PC-9 (cell line): ENCODE measurements around the gene GNA12. TPM values are rescaled to one million over a fixed set of nuclear protein-coding genes. Genes with fewer than 3 reads are reported as not detected.
"Not testable (repeated sequence)": the region's sequence is repeated elsewhere in the genome, so short reads cannot be mapped to it uniquely, and the experiment has no call there.

Experiments used
- BruUV-seq: library from RNA; stranded (reverse); fragments of 400-500 nt; replicated peaks from 2 replicates; lab custom pipeline; 2021; lab: Mats Ljungman, UMichigan
- CTCF ChIA-PET: fragments of 300-600 bp; sonication (Branson Sonifier 250); formaldehyde crosslinking; loops from one replicate; lab custom pipeline; 2022; ENCODE audit warnings: antibody characterized with exemption; lab: Charles Lee
- POLR2A ChIA-PET: fragments of 300-600 bp; sonication (Branson Sonifier 250); formaldehyde crosslinking; loops from one replicate; lab custom pipeline; 2022; ENCODE audit warnings: antibody characterized with exemption; ENCODE audit not compliant: unreplicated experiment; lab: Charles Lee
- DNase-seq, 2 experiments: peaks; one replicate each; pipeline versions ENCODE4 v3.0.0 to v3.0.0-alpha.2; 2015 to 2022; ENCODE audit warnings: mixed read lengths in 1 of 2
- H2AFZ ChIP-seq: fragments of 200-600 bp; sonication (generic); 2 replicates; pipeline ENCODE4 v1.8.1; 2017; ENCODE audit warnings: antibody characterized with exemption
- H3F3A ChIP-seq: fragments of 200-600 bp; sonication (generic); 2 replicates; pipeline ENCODE4 v1.8.1; 2017; ENCODE audit warnings: antibody characterized with exemption, mild to moderate bottlenecking, low read depth; ENCODE audit not compliant: insufficient read depth
- H3K27ac ChIP-seq: fragments of 200-600 bp; sonication (generic); 2 replicates; pipeline ENCODE4 v1.6.1; 2016; ENCODE audit warnings: mixed run types
- H3K27me3 ChIP-seq: fragments of 200-600 bp; sonication (generic); 2 replicates; pipeline ENCODE4 v1.6.1; 2016; ENCODE audit warnings: low read depth, mixed run types; ENCODE audit not compliant: insufficient read depth
- H3K36me3 ChIP-seq: fragments of 200-600 bp; sonication (generic); 2 replicates; pipeline ENCODE4 v1.6.1; 2016; ENCODE audit warnings: low read depth, mixed run types
- H3K4me1 ChIP-seq: fragments of 200-600 bp; sonication (generic); replicated peaks from 2 replicates; pipeline ENCODE4 v1.6.1; 2016; ENCODE audit warnings: mixed run types; ENCODE audit not compliant: insufficient read depth
- H3K4me2 ChIP-seq: fragments of 200-600 bp; sonication (generic); 2 replicates; pipeline ENCODE4 v1.6.1; 2017; ENCODE audit warnings: mixed run types
- H3K4me3 ChIP-seq: fragments of 200-600 bp; sonication (generic); 2 replicates; pipeline ENCODE4 v1.6.1; 2016; ENCODE audit warnings: mixed run types
- H3K79me2 ChIP-seq: fragments of 200-600 bp; sonication (generic); 2 replicates; pipeline ENCODE4 v1.6.1; 2017; ENCODE audit warnings: low read depth, mixed run types
- H3K9me2 ChIP-seq: fragments of 200-600 bp; sonication (generic); 2 replicates; pipeline ENCODE4 v1.8.1; 2017; ENCODE audit warnings: mild to moderate bottlenecking; ENCODE audit not compliant: insufficient read depth
- H3K9me3 ChIP-seq: fragments of 200-600 bp; sonication (generic); 2 replicates; pipeline ENCODE4 v1.8.1; 2016; ENCODE audit warnings: low read depth; ENCODE audit not compliant: insufficient read depth
- H4K20me1 ChIP-seq: fragments of 200-600 bp; sonication (generic); 2 replicates; pipeline ENCODE4 v1.8.1; 2017; ENCODE audit not compliant: insufficient read depth
- EZH2 ChIP-seq: fragments of 200-600 bp; sonication (generic); IDR thresholded peaks from 2 replicates; pipeline ENCODE4 v1.8.0; 2017; ENCODE audit warnings: antibody characterized with exemption, low read depth
- intact Hi-C: fragments of 100-400 bp; cut with micrococcal nuclease; formaldehyde crosslinking; loops from one replicate; pipeline ENCODE4 v1.10.0; 2022; ENCODE audit not compliant: unreplicated experiment
- total RNA-seq: library from RNA; stranded (reverse); gene quantifications from 2 replicates; pipeline ENCODE4 v1.2.3, GENCODE V29; 2021
- TF ChIP-seq, protein P1 (sequence below): fragments of 200-600 bp; sonication (generic); conservative IDR thresholded peaks from 2 replicates; pipeline ENCODE4 v1.6.1; 2017; ENCODE audit warnings: mixed run types, antibody characterized with exemption, mild to moderate bottlenecking, moderate library complexity

The GNA12 gene
- total RNA-seq, 1 experiment from 2014 or later, result 51.7 TPM

DNA sequence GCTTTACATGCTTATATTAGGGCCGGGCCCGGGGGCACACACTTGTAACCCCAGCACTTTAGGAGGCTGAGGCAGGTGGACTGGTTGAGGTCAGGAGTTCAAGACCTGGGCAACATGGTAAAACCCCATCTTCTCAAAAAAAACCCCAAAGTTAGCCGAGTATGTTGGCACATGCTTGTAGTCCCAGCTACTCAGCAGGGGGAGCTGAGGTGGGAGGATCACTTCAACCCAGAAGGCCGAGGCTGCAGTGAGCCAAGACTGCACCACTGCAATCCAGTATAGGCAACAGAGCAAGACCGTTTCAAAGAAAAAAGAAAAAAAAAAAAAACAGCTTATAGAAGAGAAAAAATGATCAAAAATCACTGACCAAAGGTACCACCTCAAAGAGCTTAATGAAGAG, 93.0 kb downstream of the GNA12 start:
- Histone ChIP-seq H3K79me2 (peaks cover 73% of the 10 kb centered on the region), H3K4me1 (peaks cover 8% of the 10 kb centered on the region), H3K4me2 (no peak overlapping the region), H3K4me3 (no peak overlapping the region), H3K9me2 (no peaks in the 10 kb centered on the region), H2AFZ (no peak overlapping the region), H3K9me3 (0 out of 2 replicates have a peak, but pooled peaks cover 2% of the 10 kb centered on the region), H3F3A (peaks cover 20% of the 10 kb centered on the region), H4K20me1 (no peaks in the 10 kb centered on the region), H3K36me3 (peaks cover 13% of the 10 kb centered on the region), H3K27ac (no peak overlapping the region), H3K27me3 (no peaks in the 10 kb centered on the region)
- BruUV-seq, result no TSS peak
- intact Hi-C loops, result no loop called here
- DNase-seq, result no peak
- ChIA-PET POLR2A (interaction anchor here (0.6 to 0.7 kb wide), 2 partner anchors 23 to 96 kb away, joined by 3 to 11 read pairs; no protein-coding TSS in a partner anchor), CTCF (interaction anchor here (0.6 kb wide), 1 partner anchor 41 kb away, joined by 3 read pairs; no protein-coding TSS in a partner anchor)
- TF ChIP-seq, protein P1, sequence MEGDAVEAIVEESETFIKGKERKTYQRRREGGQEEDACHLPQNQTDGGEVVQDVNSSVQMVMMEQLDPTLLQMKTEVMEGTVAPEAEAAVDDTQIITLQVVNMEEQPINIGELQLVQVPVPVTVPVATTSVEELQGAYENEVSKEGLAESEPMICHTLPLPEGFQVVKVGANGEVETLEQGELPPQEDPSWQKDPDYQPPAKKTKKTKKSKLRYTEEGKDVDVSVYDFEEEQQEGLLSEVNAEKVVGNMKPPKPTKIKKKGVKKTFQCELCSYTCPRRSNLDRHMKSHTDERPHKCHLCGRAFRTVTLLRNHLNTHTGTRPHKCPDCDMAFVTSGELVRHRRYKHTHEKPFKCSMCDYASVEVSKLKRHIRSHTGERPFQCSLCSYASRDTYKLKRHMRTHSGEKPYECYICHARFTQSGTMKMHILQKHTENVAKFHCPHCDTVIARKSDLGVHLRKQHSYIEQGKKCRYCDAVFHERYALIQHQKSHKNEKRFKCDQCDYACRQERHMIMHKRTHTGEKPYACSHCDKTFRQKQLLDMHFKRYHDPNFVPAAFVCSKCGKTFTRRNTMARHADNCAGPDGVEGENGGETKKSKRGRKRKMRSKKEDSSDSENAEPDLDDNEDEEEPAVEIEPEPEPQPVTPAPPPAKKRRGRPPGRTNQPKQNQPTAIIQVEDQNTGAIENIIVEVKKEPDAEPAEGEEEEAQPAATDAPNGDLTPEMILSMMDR, result no peak
- no peak for TF ChIP-seq EZH2

DNA sequence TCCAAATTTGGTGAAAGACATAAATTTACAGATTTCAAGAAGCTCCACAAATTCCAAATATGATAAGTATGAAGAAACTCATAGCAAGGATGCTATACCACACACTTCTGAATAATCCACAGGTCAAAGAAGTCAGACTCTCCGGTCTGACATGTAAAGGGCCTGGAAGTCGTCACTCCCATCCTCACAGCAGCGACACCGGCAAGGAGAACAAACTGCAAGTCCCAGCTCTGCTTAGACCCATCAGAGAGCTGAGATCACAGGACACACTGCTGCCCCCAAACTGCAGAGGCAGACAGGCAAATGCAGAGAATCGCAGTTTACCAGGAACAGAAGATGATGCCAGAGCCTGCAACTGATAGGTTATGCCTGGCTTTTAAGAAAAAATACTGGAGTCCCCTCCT, 94.1 kb downstream of the GNA12 start:
- intact Hi-C loops, result no loop called here

DNA sequence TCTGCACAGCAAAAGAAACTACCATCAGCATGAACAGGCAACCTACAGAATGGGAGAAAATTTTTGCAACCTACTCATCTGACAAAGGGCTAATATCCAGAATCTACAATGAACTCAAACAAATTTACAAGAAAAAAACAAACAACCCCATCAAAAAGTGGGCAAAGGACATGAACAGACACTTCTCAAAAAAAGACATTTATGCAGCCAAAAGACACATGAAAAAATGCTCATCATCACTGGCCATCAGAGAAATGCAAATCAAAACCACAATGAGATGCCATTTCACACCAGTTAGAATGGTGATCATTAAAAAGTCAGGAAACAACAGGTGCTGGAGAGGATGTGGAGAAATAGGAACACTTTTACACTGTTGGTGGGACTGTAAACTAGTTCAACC, 95.4 kb downstream of the GNA12 start:
- H3K4me3 ChIP-seq, H3K36me3 ChIP-seq, H3K4me1 ChIP-seq, H3F3A ChIP-seq, H3K27ac ChIP-seq, H3K4me2 ChIP-seq, intact Hi-C loops, H3K9me3 ChIP-seq, H2AFZ ChIP-seq, BruUV-seq, H4K20me1 ChIP-seq, H3K27me3 ChIP-seq, POLR2A ChIA-PET, CTCF ChIA-PET, H3K9me2 ChIP-seq, DNase-seq: not testable (repeated sequence)
- peaks cover 61% of the 10 kb centered on the region for H3K79me2 ChIP-seq

More for the DNA sequence above, 94.1 kb downstream of the GNA12 start:
- ChIA-PET POLR2A (no interaction called here), CTCF (no interaction called here)
- TF ChIP-seq, protein P1, result no peak
- TF ChIP-seq EZH2, result no peak
- BruUV-seq, result no TSS peak
- H3K36me3 ChIP-seq, result peaks cover 2% of the 10 kb centered on the region; the same call in 1 of the 2 replicates
- H3K27ac ChIP-seq, result no peak overlapping the region
- DNase-seq, result no peak
- H3K4me3 ChIP-seq, result no peak overlapping the region
- no peaks in the 10 kb centered on the region for H3K27me3 ChIP-seq
- H3K79me2 ChIP-seq, result peaks cover 65% of the 10 kb centered on the region
- H2AFZ ChIP-seq, result no peak overlapping the region
- H4K20me1 ChIP-seq, result no peaks in the 10 kb centered on the region
- H3K9me3 ChIP-seq, result 0 out of 2 replicates have a peak, but pooled peaks cover 4% of the 10 kb centered on the region
- H3F3A ChIP-seq, result peaks cover 9% of the 10 kb centered on the region; the same call in 1 of the 2 replicates
- H3K9me2 ChIP-seq, result no peaks in the 10 kb centered on the region
- H3K4me2 ChIP-seq, result no peak overlapping the region
- H3K4me1 ChIP-seq, result no peaks in the 10 kb centered on the region

DNA sequence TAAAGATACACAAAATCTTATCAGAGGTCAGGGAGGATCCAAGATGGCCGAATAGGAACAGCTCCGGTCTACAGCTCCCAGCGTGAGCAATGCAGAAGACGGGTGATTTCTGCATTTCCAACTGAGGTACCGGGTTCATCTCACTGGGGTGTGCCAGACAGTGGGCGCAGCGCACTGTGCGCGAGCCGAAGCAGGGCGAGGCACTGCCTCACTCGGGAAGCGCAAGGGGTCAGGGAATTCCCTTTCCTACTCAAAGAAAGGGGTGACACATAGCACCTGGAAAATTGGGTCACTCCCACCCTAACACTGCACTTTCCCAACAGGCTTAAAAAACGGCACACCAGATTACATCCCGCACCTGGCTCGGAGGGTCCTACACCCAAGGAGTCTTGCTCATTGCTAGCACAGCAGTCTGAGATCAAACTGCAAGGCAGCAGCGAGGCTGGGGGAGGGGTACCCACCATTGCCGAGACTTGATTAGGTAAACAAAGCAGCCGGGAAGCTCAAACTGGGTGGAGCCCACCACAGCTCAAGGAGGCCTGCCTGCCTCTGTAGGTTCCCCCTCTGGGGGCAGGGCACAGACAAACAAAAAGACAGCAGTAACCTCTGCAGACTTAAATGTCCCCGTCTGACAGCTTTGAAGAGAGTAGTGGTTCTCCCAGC, 100.5 kb downstream of the GNA12 start:
- H3K27ac ChIP-seq, BruUV-seq, H4K20me1 ChIP-seq, H3K4me1 ChIP-seq, H3K4me3 ChIP-seq, H3K27me3 ChIP-seq, H3K9me2 ChIP-seq, H3K9me3 ChIP-seq, intact Hi-C loops, H3K36me3 ChIP-seq, H3K4me2 ChIP-seq, POLR2A ChIA-PET, H3F3A ChIP-seq, DNase-seq, H2AFZ ChIP-seq, CTCF ChIA-PET: not testable (repeated sequence)
- peaks cover 59% of the 10 kb centered on the region for H3K79me2 ChIP-seq
